Stromal cell of bone marrow (primary cell): ENCODE data around the gene GRK7.
"Not testable (repeated sequence)": the region's sequence is repeated elsewhere in the genome, so short reads cannot be mapped to it uniquely, and the experiment has no call there.

Experiments
- DNase-seq: peaks from one replicate; pipeline ENCODE4 v3.0.0-alpha.2; 2012; ENCODE audit warnings: low read depth

GRK7 gene

GRCh38 chr3:141763088-141763750 is at the start of gene GRK7:
TSS of gene GRK7 (plus strand) at chr3:141763408. CDS start at chr3:141778285, 14,877 bp downstream.
- no peak for DNase-seq

GRCh38 chr3:141714671-141715070 is 48.5 kb upstream of the GRK7 start:
- DNase-seq = no peak

- DNase-seq = no peak
Observed at GRCh38 chr3:141722081-141722480, 41.1 kb upstream of the GRK7 start.

DNA sequence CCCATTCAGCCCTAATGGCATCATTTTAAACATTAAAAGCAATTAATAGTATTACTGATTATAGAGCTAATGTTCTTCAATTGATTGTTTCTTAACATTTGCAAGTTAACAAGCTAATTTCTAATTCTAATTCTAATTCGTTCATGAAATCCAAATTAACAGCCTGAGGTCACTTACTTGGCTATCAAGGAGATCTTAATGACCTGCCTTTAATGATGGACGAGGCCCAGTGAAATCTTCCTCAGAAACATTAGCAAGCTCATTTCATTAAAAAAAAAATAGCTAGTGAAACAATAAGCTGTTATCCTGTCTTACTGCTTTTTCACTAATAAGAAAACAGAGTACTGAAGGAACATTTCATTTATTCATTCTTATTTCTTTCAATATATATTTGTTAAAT is 40.6 kb upstream of the GRK7 start:
- DNase-seq = no peak

DNA sequence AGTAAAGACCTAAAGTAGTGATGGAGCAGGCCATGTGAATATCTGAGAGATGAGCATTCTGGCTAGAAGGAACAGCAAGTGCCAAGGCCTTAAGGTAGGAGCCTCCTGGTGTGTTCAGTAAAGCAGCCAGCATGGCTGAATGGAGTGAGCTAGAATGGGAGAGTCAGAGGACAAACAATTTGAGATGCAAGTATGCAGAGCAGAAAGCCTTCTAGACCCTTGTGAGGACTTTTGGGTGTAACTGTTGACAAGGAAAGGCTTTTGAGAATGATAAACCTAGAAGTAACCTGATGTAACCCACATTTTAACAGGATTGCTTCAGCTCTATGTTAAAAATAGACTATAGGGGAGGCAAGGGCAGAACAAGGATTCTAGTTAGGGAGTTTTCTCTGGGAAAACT is 40.0 kb upstream of the GRK7 start:
- DNase-seq = no peak

- DNase-seq = no peak
Observed at GRCh38 chr3:141724186-141724585, 39.0 kb upstream of the GRK7 start.

DNA sequence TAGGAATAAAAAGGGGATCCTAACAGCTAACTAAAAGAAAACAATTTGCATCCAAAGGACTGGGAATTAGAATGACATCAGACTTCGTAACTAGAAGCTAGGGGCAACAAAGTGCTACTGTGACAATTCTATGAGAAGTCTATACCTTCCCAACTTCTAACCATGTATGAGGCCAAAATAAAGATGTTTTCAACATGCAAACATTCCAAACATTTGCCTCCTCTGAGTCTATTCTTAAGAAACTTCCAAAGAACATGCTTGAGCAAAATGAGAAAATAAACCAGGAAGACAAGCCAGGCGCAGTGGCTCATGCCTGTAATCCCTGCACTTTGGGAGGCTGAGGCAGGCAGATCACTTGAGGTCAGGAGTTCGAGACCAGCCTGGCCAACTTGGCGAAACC is 38.2 kb upstream of the GRK7 start:
- DNase-seq = no peak

GRCh38 chr3:141726483-141726882 is 36.7 kb upstream of the GRK7 start:
- DNase-seq = no peak

DNA sequence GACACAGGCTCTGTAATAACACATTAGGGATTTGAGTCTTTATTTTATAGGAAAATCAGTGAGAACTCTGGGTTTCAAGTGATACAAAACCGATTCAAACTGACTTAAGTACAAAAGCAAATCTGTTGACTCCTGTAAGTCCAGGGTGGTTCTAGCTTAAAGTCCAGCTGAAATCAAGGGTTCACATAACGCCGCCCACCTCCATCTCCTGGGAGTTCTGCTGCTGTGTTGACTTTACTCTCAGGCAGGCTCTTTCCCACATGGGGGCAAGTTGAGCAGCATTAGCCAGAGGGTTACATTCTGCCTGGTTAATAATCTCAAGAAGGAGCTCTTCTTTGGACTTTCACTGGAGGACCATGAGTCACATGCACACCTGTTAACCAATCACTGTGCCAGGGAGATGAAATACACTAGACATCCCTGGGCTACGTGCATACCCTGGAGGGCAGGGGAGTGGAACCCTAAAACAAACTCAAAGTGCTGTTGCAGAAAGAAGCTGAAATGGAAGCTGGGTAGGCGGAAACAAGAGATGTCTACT is 34.8 kb upstream of the GRK7 start:
- DNase-seq = no peak

DNA sequence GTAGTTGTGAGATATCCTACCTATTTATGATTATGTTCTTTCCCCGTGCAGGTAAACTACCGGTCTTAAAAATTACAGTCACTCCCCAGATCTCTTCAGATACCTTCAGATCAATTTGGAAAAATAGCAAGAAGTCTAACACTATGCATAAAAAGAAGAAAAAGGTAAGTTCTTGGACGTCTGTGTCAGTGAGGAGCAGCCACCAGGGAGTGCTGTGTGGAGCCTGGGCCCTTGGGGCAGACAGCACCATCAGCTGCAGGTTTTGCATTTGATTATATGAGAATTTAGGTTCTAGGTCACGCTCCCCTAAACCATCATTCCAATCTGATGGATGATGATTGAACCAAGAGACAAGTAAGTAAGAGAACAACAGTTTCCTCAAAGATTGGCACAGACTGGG is 34.0 kb upstream of the GRK7 start:
- no peak for DNase-seq

GRCh38 chr3:141735176-141735575 is 28.0 kb upstream of the GRK7 start:
- no peak for DNase-seq

- DNase-seq = no peak
Observed at GRCh38 chr3:141735770-141736465, 27.3 kb upstream of the GRK7 start.

- DNase-seq = no peak
Observed at GRCh38 chr3:141737093-141737492, 26.1 kb upstream of the GRK7 start.

- DNase-seq = no peak
Observed at GRCh38 chr3:141737678-141738021, 25.6 kb upstream of the GRK7 start.

DNA sequence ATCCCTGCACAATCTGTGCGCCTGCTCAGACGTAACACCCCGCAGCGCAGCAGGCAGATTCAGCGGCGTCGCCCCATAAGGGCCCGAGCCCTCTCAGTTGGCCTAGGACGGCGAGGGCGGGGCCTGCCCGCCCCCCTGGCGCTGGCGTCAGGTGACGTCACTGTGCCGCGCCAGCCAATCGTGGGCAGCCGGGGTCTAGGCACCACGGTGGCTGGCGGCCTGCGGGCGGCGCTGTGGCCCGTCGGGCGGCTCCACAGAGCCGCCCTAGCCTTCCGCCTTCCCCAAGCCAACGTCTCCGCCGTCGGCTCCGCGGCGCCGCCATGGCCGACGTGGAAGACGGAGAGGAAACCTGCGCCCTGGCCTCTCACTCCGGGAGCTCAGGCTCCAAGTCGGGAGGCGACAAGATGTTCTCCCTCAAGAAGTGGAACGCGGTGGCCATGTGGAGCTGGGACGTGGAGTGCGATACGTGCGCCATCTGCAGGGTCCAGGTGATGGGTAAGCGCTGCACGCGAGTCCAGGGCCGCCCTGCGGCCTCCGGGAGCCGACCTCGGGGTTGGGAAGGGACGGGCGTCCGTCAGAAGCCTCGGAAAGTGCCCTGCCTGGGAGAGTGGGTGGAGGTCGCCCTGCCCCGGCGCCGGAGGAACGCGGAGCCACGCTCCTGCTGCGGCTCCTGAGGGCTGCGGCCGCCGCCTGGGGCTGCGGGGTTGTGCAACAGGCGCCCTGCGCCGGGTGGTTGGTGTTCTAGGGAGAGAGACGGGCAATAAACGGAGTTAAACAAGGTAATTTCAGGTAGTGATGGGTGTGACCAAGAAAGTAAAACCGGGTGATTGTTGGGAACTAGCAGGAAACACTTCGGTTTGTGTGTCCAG is 25.0 kb upstream of the GRK7 start, which contains the start of gene RNF7:
TSS of gene RNF7 (plus strand) at position 277 of the 869 bp plus-strand sequence. CDS start at position 321, 44 bp downstream.
- DNase-seq = peak; percentile 90

DNA sequence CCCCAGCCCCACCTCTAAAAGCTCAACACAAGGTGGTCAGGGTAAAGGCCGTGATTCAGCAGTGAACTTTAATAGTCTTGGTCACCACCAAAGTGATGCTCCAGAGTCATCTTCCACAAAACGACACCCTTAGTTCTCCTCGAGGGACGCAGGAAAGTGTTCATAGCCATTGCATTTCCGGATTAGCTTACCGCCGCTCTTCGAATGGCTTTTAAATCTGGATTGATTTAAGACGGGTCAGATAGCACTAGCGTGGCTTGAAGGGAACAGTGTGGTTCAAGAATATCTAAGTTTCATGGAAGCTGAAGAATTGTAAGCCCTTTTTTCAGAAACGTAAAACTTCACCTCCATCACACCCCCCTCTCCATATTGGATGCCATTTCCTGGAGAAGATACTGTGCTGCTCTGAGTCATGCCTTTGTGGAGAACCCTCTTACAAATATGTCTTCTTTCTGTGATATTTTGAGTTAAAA is 24.3 kb upstream of the GRK7 start:
- peak; percentile 37 for DNase-seq

DNA sequence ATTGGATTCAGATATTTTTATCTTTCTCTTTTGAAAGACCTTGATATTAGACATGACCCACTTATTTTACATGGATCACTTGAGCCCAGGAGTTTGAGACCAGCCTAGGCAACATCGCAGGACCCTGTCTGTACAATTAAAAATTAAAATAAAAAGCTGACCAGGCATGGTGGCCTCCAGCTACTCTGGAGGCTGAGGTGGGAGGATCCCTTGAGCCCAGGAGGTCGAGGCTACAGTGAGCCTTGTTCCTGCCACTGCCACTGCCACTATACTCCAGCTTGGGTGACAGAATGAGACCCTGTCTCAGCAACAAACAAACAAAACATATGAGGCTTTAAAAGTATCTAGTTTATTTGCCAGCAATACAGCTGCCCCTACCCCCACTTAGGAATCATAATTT is 23.5 kb upstream of the GRK7 start:
- DNase-seq = no peak

GRCh38 chr3:141740349-141740748 is 22.9 kb upstream of the GRK7 start:
- DNase-seq = no peak

DNA sequence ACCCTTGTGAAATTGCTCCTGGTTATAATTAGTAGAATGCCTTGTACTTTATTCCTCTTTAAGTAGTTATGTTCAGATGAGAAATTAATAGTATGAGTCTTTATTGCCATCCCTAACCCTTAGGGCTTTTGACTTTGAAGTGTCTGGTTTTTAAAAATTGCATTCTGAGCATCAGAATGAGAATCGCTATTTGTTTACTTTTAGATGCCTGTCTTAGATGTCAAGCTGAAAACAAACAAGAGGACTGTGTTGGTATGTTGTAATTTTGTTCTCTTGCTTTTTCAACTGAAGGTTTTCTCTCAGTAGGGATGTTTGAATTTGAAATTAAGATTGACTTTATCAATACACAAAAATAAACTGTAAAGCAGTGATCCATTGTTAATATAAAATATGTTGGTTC is 19.9 kb upstream of the GRK7 start:
- no peak for DNase-seq

DNA sequence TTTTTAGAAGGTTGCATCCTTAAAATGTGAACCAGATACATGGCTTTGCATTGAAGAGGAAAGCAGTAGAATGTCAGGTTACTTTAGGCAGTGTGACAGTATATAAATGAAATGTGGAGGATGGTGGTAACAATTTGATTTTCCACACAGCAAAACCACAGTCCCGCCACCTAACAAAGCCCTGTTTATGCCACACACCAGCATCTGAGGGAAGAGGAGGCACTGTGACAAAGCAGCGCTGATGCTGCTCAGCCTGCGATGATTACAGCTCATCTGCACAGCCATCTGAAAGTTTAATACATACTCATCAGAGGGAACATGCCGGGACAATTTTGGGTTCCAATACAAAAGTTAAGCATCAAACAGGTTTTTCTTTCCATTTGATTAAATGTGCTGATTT is 16.2 kb upstream of the GRK7 start:
- no peak for DNase-seq

DNA sequence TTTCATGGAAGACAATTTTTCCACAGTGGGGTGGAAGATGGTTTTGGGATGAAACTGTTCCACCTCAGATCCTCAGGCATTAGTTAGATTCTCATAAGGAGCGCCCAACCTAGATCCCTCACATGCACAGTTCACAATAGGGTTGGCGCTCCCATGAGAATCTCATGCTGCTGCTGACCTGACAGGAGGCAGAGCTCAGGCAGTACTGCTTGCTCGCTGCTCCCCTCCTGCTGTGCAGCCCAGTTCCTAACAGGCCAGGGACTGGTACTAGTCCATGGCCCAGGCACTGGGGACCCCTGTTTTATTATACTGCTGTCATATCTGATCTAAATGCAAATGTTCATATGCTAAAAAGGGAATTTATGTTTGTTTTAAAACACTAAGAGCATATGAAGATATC is 9.8 kb upstream of the GRK7 start:
- no peak for DNase-seq

- DNase-seq = no peak
Observed at GRCh38 chr3:141754032-141754431, 9.2 kb upstream of the GRK7 start.

- not testable (repeated sequence) for DNase-seq
Observed at GRCh38 chr3:141762552-141762951, 656 bp upstream of the GRK7 start.
